GM19463 (cell line): ENCODE results near the gene CYP4F8.

ENCODE experiments used
- ATAC-seq: cut with Tn5 transposase; IDR thresholded peaks from one replicate; pipeline ENCODE4 v1.9.1; 2021; ENCODE audit warnings: mild to moderate bottlenecking, moderate library complexity; ENCODE audit not compliant: unreplicated experiment

Gene CYP4F8

GRCh38 chr19:15615526-15615925, 508 bp downstream of the CYP4F8 start:
- ATAC-seq: no peak

- no peak for ATAC-seq
Measured at GRCh38 chr19:15616183-15616582, 1.2 kb downstream of the CYP4F8 start.

DNA sequence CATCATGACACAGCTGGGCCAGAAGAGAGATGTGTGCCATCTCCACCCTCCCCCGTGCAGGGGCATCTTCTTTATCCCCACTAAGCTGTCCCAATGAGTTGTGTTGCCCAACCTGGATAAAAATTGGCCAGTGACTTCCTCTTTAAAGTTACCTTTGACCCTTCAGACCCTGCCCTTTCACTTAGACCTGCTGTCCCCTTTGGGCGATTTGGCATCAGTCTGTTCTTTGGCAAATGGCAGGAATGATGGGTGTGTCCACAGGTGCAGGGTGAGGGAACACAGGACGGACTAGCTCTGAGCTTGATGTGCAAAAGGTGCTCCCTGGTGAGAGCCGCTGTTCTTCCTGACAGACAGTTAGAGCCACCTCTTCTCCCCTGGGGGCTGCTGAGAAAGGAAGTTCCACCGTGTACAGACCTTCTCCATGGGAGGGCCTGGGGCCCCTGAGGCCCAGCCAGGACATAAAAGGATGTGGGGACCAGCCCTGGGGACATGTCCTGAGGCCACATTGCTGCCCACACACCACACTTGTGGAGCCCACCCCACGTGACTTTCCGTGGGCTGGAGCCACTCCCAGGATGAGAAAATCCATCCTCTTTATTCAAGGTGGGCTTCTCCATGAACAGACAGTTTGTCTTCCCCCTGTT, 1.7 kb downstream of the CYP4F8 start:
- no peak for ATAC-seq

GRCh38 chr19:15618321-15618720, 3.3 kb downstream of the CYP4F8 start:
- no peak for ATAC-seq

- ATAC-seq: no peak
Measured at GRCh38 chr19:15621801-15622200, 6.8 kb downstream of the CYP4F8 start.

DNA sequence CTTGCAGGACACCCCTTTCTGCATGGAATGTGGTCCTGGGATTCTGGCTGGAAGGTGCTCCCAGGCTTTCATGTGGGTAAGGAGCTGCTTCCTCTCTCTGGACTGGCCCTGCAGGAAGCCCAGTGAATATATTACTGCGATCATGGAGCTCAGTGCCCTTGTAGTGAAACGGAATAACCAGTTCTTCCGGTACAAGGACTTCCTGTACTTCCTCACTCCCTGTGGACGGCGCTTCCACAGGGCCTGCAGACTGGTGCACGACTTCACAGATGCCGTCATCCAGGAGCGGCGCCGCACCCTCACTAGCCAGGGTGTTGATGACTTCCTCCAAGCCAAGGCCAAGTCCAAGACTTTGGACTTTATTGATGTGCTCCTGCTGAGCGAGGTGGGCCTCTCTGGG, 8.0 kb downstream of the CYP4F8 start:
- ATAC-seq: no peak

DNA sequence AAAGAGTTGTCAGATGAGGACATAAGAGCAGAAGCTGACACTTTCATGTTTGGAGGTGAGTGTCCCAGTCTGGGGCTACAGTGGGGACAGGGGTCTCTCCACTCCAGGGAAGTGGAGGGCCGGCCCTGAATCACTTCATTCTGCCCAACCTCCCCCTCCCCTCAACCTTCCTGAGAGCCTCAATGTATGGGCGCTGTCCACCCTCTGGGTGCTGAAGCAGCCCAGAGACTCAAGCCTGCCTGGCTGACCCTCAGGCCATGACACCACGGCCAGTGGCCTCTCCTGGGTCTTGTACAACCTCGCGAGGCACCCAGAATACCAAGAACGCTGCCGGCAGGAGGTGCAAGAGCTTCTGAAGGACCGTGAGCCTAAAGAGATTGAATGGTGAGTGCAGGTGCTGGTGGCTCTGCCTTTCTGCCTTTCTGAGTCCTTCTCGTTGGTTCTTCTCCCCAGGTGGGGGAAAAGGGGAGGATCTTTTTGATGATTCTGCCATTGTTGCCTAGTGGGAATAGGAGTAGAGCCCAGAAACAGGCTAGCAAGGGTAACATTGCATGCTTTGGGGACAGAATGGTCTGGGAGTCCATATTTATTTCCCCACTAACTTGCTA, 8.8 kb downstream of the CYP4F8 start:
- no peak for ATAC-seq

- no peak for ATAC-seq
Measured at GRCh38 chr19:15628236-15629002, 13.4 kb downstream of the CYP4F8 start.

DNA sequence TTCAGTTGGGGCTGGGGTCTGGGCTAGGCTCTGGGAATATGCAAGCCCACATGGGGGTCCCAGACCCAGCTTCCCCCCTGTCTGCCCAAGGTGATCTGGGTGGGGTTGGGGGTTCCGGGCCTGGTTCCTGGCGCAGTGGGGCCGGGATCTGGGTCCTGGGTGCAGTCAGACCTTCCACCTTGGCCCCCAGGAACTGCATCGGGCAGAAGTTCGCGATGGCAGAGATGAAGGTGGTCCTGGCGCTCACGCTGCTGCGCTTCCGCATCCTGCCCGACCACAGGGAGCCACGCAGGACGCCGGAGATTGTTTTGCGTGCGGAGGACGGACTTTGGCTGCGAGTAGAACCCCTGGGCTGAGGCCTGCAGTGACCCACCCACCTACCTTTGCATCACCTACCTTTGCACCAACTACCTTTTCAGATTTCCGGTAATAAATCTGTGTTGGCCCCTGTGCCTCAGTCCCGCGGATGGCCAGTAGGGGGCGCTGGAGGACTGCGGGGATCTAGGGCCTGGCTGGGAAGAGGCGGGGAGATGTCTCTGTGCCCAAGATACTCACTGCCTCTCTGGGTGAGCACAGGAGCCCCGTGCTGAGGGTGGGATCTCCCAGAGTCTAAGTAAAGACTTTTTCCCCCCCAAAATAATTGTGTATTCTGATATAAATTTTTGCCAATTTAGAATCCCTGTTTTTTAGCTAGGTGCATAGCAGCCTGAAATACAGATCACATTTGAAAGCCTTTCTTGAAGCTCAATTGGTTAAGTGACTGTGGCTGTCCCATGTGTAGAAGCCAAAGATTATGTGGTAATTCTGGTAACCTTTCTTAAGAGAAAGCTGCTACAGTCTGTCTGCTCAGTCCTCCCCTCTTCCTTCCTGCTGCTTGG, 14.2 kb downstream of the CYP4F8 start:
- no peak for ATAC-seq

- no peak for ATAC-seq
Measured at GRCh38 chr19:15631817-15632216, 16.8 kb downstream of the CYP4F8 start.

DNA sequence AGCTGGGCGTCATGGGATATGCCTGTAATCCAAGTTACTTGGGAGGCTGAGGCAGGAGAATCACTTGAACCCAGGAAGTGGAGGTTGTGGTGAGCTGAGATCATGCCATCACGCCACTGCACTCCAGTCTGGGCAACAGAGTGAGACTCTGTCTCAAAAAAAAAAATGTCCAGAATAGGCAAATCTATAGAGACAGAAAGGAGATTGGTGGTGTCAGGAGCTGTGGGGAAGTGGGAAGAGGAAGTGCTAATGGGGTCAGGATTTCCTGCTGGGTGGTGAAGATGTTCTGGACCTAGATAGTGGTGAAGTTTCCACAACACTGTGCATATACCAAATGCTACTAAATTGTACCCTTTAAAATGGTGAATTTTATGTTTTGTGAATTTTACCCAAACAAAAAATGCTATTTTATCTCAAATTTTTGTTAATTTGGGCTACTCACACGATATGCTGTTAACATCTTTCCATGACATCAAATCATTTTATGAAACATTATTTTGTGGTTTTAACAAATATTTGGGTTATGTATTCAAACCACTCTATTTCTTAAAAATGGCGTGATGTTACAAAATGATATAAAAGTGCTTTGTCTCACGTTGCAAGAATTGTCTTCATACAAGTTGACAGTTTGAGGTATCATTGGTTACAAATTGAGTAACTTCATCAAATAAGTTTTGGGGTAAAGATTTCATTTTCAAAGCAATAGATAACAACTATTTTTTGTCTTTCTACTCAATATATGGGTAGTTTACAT, 18.2 kb downstream of the CYP4F8 start:
- no peak for ATAC-seq

- ATAC-seq: no peak
Measured at GRCh38 chr19:15634105-15634504, 19.1 kb downstream of the CYP4F8 start.

GRCh38 chr19:15635016-15635805, 20.2 kb downstream of the CYP4F8 start:
- ATAC-seq: no peak

DNA sequence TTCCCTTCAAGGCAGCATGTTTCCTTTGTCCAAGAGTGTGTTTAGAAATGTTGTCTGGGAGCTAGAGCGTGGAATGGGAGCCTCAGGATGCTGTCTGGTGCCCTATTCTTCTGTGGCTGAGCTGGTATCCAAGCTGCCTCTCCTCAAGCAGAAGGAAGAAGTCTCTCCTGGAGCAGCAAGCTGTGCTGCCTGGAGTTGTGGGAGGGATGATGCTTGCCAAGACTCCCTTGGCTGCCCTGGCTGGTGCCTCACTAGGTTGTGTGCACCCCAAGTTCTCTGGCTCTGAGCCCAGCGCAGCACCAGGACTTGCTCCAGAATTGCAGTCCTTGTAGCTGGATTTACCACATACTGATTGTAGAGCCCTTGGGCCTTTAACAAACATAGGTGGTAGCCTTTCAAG, 21.0 kb downstream of the CYP4F8 start:
- no peak for ATAC-seq

- no peak for ATAC-seq
Measured at GRCh38 chr19:15639596-15639995, 24.6 kb downstream of the CYP4F8 start.

DNA sequence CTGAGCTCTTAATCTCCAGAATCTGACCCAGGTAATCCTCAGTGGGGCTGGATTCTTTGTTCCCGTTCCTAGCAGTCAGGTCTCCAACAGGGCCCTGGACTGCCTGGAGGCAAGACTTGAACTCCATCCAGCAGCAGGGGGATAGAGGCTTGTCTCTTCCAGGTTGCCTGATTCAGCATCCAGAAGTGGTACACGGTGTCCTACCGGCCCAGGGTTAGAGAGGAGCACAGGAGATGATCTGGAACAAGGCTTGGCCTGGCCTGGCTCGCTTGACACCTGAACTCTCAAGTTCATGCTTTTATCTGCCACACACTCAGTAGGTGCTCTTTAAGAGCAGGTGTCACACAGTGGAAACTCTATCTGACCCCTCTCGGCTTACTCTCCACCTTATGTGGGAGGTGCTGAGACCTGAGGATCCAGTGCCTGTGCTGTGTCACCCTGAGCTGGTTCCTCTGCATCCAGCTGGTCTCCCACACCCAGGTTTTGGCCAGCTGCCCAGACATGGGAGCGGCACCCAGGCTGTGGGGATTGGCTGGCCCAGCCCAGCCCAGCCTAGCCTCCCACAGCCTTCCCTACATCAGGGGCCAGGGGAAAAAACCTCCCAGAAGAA, 25.4 kb downstream of the CYP4F8 start, which contains the start of gene CYP4F3:
Gene CYP4F3, plus strand, starts transcription at position 604 of the 610 bp plus-strand sequence. CDS start 519 bp downstream, outside the sequence.
- ATAC-seq: no peak

DNA sequence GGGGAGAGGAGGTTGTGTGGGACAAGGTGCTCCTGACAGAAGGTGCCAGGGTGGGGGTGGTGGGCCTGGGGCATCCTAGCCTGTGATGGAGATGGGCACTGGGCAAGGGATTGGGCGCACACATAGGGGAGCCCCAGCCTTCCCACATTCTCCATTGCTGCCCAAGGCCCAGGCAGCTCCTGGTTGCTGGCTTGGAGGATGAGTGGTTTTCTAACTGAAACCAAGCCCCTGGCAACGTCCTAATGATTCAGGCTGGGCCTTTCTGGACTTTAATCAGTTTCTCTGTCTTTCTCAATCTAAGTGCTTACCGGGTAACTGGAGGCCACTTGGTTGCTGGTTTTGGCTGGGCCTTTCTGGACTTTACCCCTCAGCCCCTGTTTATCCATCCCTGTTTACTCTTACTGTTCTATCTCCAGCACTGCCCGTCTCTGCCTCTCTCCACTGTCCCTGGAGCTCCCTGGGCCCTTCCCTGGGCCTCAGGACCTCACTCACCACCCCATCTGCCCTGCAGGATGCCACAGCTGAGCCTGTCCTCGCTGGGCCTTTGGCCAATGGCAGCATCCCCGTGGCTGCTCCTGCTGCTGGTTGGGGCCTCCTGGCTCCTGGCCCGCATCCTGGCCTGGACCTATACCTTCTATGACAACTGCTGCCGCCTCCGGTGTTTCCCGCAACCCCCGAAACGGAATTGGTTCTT, 26.0 kb downstream of the CYP4F8 start:
- no peak for ATAC-seq

- ATAC-seq: no peak
Measured at GRCh38 chr19:15641901-15642491, 27.0 kb downstream of the CYP4F8 start.
